Measurements from ENCODE around the gene OSBPL8.
A peak's percentile ranks its signal among the peaks of the same experiment; 100 is the strongest.

DNA sequence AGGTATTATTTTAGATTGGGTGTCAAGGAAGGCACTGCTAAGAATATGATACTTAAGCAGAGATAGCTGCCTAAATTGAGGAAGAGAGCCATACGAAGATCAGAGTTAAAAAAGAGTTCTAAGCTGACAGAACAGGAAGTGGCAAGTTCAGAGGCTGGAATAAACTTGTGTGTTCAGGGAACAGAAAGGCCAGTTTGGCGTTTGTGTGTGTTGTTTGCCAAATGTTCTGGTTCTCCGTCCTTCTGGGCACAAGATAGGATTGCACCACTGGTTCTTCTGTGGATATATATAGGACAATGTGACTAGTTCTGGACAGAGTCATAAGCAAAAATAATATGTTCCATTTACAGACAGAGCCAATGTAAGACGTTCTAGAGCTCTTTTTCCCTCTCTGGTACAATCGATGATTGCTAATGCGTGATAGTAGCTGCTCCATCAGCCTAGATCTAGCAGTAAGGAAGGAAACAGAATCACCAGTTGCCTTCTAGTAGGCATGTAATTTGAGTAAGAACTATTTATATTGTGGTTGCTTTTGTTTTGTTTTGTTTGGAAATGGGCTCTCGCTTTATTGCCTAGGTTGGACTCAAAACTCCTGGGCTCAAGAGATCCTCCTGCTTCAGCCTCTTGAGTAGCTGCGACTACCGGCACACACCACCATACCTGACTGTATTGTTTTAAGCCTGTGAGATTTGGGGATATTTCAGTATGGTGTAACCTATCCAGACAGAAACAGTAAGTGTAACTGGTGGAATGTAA lies 218.7 kb downstream of the OSBPL8 start:
- no peak for TF ChIP-seq BRCA1 (IDR thresholded peaks at IDR 0.05; ENCODE audit: low read depth, low read length)
- no peak for TF ChIP-seq CTCF (IDR thresholded peaks at IDR 0.05 in 2 of 3, conservative IDR thresholded peaks at IDR 0.05 in 1 of 3; ENCODE audit: control insufficient read depth in 2 of 3, extremely low read depth in 1 of 3, insufficient read depth in 1 of 3, low read depth in 3 of 3, low read length in 3 of 3)
- TF ChIP-seq PBX3 (IDR thresholded peaks at IDR 0.05; ENCODE audit: insufficient replicate concordance, low read depth, low read length): no peak
- no peak for TF ChIP-seq HCFC1 (IDR thresholded peaks at IDR 0.05; ENCODE audit: low read length)
- no peak for TF ChIP-seq EP300 (IDR thresholded peaks at IDR 0.05; ENCODE audit: borderline replicate concordance in 1 of 2, control insufficient read depth in 1 of 2, low read depth in 2 of 2, low read length in 2 of 2)
- no peak for TF ChIP-seq CBFB (IDR thresholded peaks at IDR 0.05; ENCODE audit: low read depth)
- TF ChIP-seq SPI1 (IDR thresholded peaks at IDR 0.05; ENCODE audit: borderline replicate concordance, insufficient read depth, low read depth, low read length): 0 out of 2 replicates have a peak, but pooled peaks have one; percentile 8
- no peak for TF ChIP-seq HDAC2 (IDR thresholded peaks at IDR 0.05)
- TF ChIP-seq EZH2 (IDR thresholded peaks at IDR 0.05; ENCODE audit: borderline replicate concordance, control insufficient read depth, low read depth, low read length): no peak

All from GM12878 (cell line).